Daoy (cell line): Measurements from ENCODE around the gene MRPL27. TPM values are rescaled to one million over a fixed set of nuclear protein-coding genes. Genes with fewer than 3 reads are reported as not detected.
A peak's percentile ranks its signal among the peaks of the same experiment; 100 is the strongest.

ENCODE experiments used
- DNase-seq: peaks from one replicate; pipeline ENCODE4 v3.0.0-alpha.2; 2015; ENCODE audit warnings: low read depth
- total RNA-seq: library from RNA; depleted of rRNA; stranded (reverse); fragments of >200 nt; shearing (Covaris generic); gene quantifications from 2 replicates; pipeline ENCODE4 v1.2.3, GENCODE V29; 2014

Gene MRPL27
- total RNA-seq, 1 experiment from 2014 or later = 81.0 TPM

DNA sequence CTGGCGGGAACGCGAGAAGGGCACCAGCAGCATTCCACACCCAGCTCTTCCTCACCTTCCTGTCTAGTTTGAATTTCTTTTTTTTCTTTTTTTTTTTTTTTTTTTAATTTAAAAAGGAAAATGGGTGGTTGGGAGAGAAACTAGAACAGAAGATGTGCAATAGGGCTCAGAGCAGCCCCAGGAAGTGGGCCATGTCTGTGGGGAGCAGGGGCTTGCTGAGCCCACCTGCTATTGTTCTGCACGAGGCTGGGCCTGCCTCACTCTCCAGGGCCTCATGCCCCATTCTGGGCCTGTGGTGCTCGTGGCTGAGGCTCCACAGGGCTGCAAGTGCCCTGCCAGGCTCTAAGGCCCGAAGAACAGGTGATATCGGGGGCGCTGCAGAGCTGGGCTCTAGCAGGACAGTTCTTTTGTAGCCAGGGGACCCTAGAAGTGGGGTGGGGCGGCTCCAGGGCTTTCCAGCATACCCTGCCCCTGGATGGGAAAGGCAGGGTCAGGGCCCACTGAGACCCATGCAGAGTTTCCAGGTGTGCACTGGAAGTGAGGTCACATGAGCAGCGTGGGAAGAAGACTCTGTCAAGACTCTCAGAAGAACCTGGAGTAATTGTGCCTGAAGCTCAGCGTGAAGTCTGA, 12.4 kb downstream of the MRPL27 start:
- DNase-seq = no peak

- no peak for DNase-seq
Observed at GRCh38 chr17:50359998-50360461, 13.0 kb downstream of the MRPL27 start.

DNA sequence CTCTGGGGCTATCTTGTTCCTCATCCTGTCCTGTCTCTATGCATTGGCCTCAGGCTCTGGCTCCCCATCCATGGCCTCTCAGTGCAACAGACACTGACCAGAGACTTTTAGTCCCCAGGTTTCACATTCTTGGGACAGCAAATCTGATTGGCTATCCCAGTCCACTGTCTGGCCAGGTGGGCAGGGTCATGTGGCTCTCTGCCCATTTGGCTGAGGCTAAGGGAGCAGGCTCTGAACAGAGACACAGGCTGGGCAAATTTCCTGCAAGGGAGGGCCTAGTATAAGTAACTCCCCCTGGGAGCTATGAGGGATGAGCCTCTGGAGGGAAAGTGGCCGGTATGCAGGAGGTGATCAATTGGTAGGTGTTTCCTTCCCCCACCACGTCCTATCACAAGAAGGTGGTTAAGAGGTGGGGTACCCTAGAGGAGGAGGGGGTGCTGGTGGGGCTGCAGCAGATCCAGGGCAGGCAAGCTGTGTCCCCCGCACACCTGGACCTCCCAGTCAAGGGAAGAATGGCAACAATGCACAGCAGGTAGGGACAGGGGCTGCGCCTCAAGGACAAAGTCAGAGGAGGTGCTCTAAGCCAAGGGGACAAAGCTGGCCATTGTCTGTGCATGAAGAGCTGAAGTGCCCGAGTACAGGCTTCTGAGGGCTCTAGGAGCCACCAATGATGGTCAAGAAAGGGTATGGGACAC, 13.8 kb downstream of the MRPL27 start:
- no peak for DNase-seq

- no peak for DNase-seq
Observed at GRCh38 chr17:50358177-50358576, 14.8 kb downstream of the MRPL27 start.

- DNase-seq = no peak
Observed at GRCh38 chr17:50356892-50357510, 16.0 kb downstream of the MRPL27 start.

DNA sequence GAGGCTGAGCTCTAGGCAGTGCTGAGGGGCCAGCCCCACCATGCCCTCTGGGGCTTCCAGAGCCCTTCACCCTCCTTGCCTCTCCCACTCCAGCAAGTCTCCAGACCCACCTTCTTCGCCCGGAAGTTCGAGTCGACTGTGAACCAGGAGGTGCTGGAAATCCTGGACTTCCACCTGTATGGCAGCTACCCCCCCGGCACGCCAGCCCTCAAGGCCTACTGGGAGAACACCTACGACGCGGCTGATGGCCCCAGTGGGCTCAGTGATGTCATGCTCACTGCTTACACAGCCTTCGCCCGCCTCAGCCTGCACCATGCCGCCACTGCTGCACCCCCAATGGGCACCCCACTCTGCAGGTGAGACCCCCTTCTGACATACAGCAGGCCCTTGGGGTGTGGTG, 16.6 kb downstream of the MRPL27 start:
- no peak for DNase-seq

GRCh38 chr17:50355701-50356341, 17.2 kb downstream of the MRPL27 start:
- DNase-seq = no peak

DNA sequence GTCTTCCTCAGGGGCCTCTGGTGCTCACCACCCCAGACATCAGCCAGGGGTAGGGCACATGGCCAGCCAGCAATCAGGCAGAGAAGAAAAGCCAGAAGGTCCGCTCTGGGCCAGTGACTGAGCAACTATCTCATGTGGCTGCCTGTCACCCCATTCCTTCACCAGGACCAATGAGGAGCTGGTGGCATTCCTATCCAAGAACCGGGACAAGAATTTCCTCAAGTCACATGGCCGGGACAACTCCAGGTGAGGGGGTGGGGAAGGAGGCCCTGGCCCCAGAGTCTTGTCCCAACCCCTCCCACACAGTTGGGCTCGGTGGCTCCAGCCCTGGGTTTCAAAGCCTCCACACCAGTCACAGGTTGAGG, 17.7 kb downstream of the MRPL27 start:
- DNase-seq = no peak

DNA sequence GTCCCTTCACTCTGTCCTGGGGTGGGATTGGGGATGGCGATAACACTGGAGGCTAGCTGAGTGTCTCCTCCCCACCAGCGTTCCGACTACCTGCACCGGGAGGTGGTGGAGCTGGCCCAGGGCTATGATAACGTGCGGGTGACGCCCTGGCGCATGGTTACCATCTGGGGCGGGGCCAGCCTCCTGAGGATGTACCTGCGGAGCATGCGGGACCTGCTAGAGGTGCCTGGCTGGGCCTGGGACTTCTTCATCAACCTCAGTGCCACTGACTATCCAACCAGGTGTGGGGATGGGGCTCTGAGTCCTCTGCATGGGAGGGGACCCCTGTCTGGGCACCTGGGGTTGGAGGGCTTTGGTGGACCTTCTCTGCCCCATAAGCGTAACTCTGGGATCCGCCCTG, 18.2 kb downstream of the MRPL27 start:
- DNase-seq = no peak

DNA sequence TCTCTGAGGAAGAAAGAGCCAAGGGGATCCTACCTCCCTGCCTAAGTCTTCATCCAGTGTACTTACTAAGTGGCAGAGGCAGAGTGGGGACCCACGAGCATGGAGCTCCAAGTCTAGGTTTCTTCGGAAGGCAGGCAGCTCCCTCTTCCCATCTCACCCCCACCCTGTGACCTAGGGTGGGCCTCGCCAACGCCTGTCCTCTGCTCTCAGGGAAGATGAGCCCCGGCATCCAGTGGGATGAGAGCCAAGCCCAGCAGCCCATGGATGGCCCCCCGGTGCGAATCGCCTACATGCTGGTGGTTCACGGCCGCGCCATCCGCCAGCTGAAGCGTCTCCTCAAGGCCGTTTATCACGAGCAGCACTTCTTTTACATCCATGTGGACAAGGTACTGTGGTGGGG, 18.8 kb downstream of the MRPL27 start:
- no peak for DNase-seq

GRCh38 chr17:50353600-50354195, 19.3 kb downstream of the MRPL27 start:
- DNase-seq = no peak

DNA sequence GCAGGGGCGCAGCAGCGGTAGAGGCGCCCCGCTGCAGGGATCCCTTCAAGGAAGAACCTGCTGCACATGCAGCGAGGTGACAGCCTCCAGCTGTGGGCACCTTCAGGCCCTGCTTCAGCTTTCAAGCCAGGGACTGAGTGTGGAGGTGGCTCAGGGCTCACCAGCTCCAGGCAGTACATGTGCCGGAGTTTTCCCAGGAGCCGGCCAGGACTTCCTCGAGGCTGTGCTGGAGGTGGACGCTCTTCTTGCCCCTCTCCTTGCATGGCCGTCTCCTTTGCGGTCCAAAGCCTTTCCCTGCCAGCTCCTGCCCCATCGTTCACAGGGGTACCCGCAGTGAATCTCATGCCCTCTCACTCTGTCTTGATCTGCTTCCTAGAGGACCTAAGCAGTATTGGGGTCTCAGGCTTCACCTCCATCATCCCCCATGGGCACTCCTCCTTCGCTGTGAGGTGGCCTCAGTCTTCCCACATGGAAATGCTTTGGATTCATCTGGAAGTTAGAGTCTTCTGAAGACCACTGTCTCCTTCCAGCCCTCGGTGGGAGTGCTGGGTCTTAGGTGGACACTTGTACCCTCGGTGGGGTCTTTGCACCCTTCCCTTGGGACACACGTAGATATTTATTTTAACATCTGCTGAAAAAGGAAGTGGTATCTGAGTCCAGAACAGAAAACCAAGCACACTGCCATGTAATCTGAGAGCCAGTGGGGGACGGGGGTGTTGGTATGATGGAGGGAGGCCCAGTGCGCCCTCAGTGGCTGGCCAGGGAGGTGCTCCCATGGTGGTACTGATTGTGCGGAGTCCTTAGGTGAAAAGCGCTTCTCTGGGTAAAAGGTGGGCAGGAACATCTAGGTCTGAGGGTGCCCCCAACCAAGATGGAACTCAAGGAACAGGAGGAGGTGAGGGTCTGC, 20.0 kb downstream of the MRPL27 start:
- no peak for DNase-seq

- DNase-seq = no peak
Observed at GRCh38 chr17:50352072-50352692, 20.8 kb downstream of the MRPL27 start.

DNA sequence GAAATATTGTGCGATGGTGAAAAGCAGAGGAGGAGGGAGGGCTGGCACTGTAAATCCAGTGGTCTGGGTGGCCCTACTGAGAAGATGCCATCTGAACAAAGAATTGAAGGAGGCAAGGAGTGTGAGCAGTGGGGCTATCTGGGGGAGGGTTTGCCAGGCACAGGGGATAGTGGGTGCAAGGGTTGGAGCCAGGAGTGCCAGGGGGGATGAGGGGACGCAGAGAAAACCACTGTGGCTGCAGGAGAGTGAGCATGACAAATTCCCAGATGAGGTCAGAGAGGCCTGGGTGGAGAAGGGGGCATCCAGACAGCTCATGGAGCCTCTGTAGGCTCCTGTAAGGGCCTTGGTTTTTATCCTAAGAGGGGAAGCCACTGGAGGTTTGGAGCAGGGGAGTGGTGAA, 22.3 kb downstream of the MRPL27 start:
- DNase-seq = no peak

GRCh38 chr17:50349243-50349600, 23.8 kb downstream of the MRPL27 start:
- DNase-seq = no peak

GRCh38 chr17:50348522-50349242, 24.3 kb downstream of the MRPL27 start:
- DNase-seq = peak; percentile 38

- no peak for DNase-seq
Observed at GRCh38 chr17:50347894-50348291, 25.1 kb downstream of the MRPL27 start.

- DNase-seq = no peak
Observed at GRCh38 chr17:50347117-50347893, 25.7 kb downstream of the MRPL27 start.
